Head of caudate nucleus (tissue), 42 donors: ENCODE data around the gene IQCN.

ENCODE experiments used
- DNase-seq, 42 donors: peaks; one replicate each; pipeline versions ENCODE4 v3.0.0 to v3.0.0-alpha.2; 2020 to 2021; ENCODE audit warnings: mixed read lengths in 7 of 42
- intact Hi-C: fragments of 100-400 bp; cut with DNase I; formaldehyde crosslinking; loops from one replicate; pipeline ENCODE4 v1.15.0; 2022

The IQCN gene

DNA sequence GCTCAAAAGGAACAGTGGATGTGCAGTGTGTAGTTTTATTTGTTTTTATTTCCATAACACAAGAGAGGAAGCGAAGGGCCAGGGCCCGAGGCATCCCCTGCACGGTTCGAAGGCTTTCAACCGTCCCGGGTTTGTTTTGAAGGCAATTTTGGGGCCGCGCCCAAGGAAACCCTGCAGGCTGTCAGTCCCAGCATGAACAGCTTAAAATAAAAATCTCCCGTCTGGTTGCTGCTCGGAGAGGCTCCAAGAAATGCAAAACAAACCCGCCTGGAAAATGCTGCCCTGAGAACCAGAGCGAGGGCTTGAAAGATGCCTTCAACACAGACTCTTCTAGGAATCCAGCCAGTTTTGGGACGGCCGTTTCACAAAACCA is 32.6 kb upstream of the IQCN start:
- intact Hi-C loops: no loop called here
- DNase-seq: peak in 4 of 42 donors; percentile 15 to 35 (median 24)

DNA sequence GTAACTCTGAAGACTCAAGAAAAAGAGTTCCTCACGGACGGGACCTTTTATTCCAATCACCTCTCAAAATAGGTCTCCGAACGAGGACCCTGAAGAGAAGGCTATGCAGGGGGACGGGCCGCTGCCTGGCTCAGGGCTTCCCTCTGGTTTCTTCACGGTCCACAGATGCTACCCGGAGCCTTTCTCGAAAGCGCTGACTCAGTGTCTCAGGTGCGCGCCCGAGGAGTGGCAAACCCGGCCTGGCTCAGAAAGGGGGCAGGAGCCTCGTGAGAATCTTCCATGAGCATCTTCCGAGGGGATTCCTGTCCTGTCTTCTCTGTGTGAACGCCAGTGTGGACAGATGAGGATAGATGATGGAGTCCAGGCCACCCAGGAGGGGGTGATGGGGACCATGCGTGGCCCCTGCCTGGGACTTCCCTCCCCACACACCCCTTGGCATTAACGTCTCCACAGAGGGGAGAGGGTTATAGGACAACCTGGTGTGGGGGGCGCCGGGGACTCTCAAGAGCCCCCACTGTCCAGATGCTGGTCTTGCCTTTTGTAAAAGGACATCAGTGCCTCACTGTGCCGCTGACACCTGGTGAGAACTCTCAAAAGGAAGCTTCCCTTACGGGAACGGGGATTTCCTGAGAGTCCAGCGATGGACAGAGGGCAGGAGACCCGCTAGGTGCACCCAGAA is 32.1 kb upstream of the IQCN start:
- intact Hi-C loops: no loop called here

DNA sequence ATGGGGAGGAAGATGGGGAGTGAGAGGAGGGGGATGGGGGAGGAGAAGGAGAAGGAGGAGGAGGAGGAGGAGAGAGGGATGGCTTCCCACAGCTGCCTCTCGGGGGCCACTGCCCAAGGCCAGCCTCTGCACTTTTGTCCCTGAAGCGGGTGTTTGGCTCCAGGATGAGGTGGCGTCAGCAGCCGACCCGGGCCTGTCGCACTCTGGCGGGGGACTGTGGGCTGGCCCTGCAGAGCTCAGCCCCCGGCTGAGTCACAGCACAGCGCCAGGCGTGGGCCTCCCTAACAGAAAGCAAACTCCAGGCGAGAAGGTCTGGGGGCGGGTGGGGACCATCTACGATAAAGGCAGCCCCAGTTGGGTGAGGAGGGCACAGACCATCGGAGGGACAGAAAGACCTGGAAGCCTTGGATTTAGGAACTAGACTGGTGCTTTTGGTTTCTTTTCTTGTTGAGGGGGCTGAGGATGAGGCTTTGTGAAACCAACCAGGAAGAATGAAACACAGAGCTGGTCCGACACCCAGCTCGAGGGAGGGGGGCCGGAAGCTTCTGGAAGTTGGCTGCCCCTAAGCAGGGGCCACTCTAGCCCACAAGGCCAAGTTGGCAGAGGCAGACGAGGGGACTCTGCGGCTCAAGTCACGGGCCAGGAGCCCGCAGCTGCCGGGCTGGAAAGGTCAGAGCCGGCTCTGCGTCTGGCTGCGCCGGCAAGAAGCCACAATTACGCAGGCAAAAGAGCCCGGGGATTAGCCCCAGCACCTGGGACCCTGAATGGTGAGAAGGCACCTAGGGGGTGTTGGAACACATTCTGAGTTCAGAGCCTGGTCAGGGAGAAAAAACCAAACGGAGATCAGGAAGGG is 30.4 kb upstream of the IQCN start:
- DNase-seq: peak; percentile 71 to 97 (median 88)
- intact Hi-C loops: loop anchor here (2.0 kb wide), 1 partner anchor 24 kb away; the partner anchor contains the start of gene JUND

More for the DNA sequence above, 32.1 kb upstream of the IQCN start:
- no peak for DNase-seq

DNA sequence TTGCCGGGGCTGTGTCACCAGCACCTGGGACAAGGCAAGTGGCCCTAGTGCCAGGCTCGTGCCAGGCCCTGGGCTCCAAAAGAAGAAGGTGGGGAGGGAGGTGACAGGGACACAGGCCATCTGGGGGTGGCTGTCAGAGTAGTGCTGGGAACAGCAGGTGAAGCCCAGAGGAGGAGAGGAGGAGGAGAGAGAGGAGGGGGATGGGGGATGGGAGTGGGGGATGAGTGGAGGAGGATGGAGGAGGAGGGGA is 29.9 kb upstream of the IQCN start:
- peak in 7 of 42 donors; percentile 31 to 47 (median 43) for DNase-seq
- intact Hi-C loops: loop anchor here (2.0 kb wide), 1 partner anchor 23 kb away; the partner anchor contains the start of gene JUND

DNA sequence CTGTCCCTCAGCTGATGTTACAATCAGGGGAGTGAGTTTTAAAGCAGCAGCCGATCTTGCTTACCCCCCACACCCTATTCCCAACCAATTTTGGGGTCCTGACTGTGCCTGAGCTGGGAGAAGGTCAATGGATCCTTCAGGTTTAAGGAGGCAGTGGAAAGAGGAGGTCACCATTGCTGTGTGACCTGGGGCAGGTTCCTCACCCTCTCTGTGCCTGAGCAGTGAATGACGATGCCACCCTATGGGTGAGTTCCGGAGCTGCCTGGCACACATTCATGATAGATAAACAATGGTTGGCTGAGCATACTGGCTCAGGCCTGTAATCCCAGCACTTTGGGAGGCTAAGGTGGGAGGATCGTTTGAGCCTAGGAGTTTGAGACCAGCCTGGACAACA is 27.5 kb upstream of the IQCN start:
- intact Hi-C loops: no loop called here
- no peak for DNase-seq

DNA sequence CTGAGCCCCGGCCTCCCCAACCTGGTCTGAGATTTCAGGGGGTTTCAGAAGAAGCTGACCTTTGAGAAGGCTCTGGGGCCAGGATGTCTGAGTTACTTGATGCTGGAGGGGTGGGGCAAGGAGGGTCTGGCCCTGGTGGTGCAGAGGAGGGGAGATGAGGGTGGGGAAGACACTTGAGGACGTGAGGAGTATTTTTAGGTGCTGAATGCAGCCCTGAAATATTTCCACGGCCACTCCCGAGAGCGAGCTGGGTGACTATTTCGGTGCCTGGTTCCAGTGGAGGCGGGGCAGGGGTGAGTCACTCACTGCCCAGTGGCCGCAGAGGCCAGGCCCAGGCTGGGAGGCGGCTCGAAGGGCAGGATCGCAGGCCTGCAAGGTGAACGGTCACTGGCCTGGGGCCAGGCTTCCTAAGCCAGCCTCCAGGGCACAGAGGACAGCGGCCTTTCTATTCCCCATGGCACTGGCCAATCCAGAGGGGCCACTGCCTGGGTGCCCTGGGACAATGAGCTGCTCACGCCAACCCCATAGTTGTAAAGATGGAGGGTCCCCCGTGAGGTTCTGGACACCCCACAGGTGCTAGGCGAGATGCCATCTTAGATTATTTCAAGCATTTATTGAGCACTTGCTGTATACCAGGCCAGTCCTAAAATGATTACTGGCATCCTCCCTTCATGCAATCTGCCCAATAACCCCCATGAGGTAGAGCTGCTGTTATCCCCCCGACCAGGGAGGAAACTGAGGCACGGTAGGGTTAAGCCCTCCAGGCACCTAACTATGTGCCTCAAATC is 26.9 kb upstream of the IQCN start:
- no peak for DNase-seq
- intact Hi-C loops: no loop called here

DNA sequence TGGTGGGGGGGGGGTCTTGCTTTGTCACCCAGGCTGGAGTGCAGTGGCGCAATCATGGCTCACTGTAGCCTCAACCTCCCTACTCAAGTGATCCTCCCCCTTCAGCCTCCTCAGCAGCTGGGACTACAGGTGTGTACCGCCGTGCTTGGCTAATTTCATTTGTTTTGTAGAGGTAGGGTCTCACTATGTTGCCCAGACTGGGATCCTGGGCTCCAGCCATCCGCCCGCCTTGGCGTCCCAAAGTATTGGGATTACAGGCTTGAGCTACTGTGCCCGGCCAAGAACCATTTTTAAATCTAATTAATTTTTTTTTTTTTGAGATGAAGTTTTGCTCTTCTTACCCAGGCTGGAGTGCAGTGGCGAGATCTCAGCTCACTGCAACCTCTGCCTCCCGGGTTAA is 25.4 kb upstream of the IQCN start:
- no peak for DNase-seq
- intact Hi-C loops: no loop called here

DNA sequence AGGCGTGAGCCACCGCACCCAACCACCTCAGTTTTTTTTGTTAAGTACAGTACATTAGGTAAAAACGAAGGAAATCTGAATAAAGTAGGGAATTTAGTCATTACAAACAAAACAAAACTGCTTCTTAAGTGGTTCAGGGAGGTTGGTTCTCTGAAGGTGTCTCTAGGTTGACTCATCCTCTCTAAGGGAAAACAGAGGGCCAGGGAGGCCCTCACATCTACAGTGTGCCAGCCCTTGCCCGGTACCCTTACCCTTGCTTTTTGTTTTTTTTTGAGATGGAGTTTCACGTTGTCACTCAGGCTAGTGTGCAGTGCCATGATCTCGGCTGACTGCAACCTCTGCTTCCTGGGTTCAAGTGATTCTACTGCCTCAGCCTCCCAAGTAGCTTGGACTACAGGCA is 24.3 kb upstream of the IQCN start:
- intact Hi-C loops: no loop called here
- no peak for DNase-seq

DNA sequence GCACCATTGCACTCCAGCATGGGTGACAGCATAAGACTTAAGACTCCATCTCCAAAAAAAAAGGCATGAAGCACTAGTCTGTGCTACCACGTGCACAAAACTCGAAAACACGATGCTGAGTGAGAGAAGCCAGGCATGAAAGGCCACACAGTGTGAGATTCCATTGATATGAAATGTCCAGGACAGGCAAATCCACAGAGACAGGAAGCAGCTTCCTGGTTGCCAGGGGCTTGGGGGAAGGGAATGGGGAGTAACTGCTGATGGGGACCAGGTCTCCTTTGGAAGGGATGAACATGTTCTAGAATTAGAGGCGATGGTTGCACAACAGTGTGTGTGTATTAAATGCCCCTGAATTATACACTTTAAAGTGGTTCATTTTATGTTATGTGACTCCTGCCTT is 23.1 kb upstream of the IQCN start:
- no peak for DNase-seq

DNA sequence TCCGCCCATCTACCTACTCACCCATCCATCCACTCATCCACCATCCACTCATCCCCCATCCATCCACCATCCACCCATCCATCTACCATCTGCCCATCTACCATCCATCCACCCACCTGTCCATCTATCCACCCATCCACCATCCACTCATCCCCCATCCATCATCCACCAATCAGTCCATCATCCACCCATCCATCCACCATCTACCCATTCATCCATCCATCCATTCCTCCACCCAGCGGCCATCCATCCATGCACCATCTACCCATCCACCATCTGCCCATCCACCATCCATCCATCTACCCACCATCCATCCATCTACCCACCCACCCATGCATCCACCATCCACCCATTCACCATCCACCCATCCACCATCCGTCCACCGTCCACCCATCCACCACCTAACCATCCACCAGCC is 20.8 kb upstream of the IQCN start:
- intact Hi-C loops: no loop called here
- DNase-seq: no peak

More for the DNA sequence above, 23.1 kb upstream of the IQCN start:
- intact Hi-C loops: no loop called here

DNA sequence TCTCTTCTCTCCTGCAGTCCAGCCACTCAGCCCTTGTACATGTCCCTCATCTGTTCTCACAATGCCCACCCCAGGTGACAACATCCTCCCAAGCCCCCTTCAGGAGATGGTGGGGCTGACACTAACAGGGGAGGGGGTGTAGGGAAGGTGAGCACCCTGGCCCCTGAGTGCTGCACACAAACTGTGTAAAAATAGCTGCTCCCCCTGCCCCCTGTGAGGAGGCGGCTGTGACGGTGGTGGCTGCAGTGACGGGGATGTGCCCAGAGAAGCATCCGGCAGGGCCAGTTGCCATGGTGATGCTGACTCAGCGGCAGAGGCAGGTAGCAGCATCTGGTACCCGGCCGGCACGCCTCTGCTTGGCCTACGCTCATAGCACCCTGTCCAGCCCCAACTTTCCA is 20.2 kb upstream of the IQCN start:
- intact Hi-C loops: no loop called here
- DNase-seq: peak; percentile 68 to 97 (median 87)

DNA sequence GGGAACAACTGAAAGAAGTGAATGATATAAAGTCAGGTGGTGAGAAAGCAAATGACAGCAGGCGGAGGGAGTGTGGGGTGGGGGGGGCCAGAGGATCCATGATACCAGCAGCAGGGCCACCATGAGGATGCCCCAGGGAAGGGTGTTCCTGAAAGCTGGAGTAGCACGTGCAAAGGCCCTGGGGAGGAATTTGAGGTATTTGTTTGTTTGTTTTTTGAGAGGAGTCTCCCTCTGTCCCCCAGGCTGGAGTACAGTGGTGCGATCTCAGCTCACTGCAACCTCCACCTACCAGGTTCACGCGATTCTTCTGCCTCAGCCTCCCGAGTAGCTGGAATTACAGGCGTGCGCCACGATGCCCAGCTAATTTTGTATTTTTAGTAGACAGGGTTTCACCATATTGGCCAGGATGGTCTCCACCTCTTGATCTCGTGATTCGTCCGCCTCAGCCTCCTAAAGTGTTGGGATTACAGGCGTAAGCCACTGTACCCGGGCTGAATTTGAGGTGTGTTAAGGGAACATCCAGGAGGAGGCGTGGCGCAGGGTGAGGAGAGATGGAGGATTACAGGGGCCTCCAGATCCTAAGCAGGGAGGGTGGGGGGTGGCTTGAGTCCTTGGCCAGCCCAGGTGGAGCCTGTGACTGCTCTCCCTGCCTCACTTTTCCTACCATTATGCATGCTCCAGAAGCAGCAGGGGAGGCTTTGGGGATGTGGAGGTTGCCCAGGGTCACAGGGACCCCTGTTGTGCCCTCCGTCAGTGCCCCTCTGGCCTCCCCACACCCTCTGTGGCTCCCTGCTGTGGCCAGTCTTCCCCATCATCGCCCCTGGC is 19.6 kb upstream of the IQCN start:
- intact Hi-C loops: no loop called here
- peak in 17 of 42 donors; percentile 21 to 68 (median 40) for DNase-seq

DNA sequence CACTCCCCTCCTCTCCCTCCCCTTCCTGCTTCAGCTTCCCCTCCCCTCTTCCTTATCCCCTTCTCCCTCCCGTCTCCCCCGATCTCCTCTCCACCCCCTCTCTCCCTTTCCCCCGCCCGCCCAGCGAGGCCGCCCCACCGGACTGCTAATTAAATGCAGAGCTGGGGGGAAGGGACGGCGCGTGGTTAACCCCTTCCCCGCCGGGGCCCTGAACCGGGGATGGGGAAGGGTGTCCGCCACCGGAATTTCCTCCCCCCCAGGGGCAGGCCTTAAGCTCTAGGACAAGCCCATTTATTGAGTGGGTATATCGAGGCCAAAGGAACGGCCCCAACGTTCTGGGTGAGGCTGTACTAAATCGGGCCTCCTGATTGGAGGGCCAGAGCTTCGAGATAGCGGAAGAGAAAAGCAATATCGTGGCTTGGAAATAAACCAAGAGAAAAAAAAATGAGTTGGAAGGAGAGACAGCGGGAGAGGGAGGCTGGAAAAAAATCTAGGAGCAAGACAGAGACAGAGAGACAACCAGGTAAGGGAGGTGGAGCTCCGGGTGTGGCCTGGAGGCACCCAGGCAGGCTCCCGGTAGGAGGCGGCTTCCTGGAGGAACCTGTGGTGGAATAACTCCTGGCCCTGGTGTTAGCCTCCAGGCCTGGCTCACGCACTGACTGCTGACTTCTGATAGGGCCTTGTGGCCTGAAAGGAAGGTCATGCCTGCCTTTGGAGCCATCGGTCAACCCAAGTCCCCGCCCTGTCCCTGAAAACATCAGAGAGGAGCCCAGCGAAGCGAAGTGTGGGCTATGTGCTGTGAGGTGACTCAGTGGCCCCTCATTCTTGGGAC is 18.8 kb upstream of the IQCN start:
- intact Hi-C loops: no loop called here
- DNase-seq: peak in 40 of 42 donors; percentile 49 to 86 (median 70)

DNA sequence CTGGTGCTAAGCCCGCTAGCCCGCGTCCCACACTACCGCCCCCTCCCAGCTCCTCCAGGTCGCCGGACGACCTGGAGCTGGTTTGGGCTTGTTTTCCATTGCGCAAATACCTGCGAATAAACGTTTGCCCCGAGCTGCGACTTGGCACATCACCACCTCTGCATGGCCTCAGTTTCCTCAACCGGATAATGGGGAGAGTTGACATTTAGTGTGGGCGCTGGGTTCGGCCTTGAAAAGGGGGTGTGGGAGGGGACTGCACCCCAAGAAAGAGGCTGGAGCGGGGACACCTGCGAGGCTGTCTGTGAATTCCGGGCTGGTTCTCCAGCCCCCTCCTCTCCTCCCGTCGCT is 18.2 kb upstream of the IQCN start:
- intact Hi-C loops: no loop called here
- DNase-seq: peak in 1 of 42 donors; percentile 45

DNA sequence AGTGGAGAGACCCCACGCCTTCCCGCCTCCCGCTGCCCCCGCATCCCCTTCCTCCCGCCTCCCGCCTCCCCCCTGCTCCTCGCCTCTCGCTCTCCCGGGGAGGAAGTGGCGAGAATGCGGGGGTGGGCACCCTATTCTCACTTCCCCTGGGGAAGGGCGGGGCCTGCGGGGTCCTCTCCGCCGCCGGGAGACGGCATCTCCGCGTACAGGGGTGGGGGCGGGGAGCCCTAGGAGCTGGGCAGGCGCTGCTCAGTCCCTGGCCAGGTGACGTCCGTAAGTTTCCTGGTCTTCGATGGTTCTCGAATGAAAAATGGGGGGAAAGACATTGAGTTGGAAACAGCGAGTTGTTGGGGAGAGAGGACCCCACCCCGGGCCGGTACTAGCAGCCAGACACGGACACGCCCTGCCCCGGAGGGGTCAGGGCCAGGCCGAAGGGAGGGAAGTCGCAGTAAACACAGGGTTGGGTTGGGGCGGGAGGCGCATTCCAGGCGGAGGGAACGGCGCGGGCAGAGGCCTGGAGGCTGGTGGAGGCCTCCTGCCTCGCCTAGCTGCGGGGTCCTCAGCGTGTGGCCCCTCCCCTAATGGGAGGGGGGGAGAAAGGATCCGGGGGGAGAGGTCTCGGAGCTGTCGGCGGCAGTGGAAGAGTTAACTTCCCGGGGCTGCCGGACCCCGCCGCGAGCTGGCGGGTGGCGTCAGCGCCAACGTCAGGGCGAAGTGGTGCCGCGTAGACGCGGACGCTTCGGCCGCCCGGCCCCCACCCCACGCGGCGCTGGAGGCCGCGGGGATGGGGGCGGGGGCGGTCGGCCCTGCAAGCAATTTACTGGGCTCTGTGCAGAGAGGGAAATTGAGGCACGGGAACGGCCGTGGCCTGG is 17.6 kb upstream of the IQCN start:
- DNase-seq: peak; percentile 52 to 89 (median 80)
- intact Hi-C loops: no loop called here

DNA sequence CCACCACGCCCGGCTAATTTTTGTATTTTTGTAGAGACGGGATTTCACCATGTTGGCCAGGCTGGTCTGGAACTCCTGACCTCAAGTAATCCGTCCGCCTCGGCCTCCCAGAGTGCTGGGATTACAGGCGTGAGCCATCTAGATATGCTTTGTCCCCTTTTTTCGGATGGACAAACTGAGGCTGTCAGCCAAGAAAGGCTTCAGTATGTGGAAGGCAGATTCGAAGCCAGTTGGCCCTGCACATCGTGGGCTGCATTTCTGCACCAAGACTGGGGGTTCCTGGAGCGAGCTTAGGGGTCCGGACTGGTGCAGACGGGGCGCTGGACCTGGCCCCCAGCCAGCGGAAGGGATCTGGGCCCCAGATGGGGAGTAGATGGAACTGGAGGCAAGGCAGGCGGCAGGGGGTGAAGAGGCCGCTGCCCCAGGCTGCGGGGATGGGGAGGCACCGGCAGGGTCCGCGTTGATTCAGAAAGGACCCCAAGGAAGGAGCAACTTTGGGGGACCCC is 16.8 kb upstream of the IQCN start:
- intact Hi-C loops: no loop called here
- peak in 1 of 42 donors; percentile 19 for DNase-seq
